Gastrocnemius medialis (tissue), 4 donors: ENCODE data around the gene LMO2. TPM values are rescaled to one million over a fixed set of nuclear protein-coding genes. Genes with fewer than 3 reads are reported as not detected.

Experiments used
- ATAC-seq, 2 donors: fragments of 150-250 bp; one replicate each; pipeline ENCODE4 v1.9.1; 2016
- DNase-seq, 2 donors: peaks; one replicate each; pipeline ENCODE4 v3.0.0-alpha.2; 2019
- H3K27ac ChIP-seq, 4 donors: fragments of 200-600 bp; sonication (generic); 1 replicate in 1 of 4; 2 replicates in 3 of 4; pipeline ENCODE4 v1.5.1; 2016 to 2018; ENCODE audit warnings: mild to moderate bottlenecking in 2 of 4, moderate library complexity in 1 of 4
- H3K27me3 ChIP-seq, 3 donors: fragments of 200-600 bp; sonication (generic) in 2 of 3; 1 replicate in 1 of 3; 2 replicates in 2 of 3; pipeline versions ENCODE4 v1.5.1 to v1.6.0; 2016 to 2019; ENCODE audit warnings: mild to moderate bottlenecking in 1 of 3, moderate library complexity in 1 of 3
- H3K36me3 ChIP-seq, 2 donors: fragments of 200-600 bp; sonication (generic) in 1 of 2; one replicate each; pipeline ENCODE4 v1.5.1; 2017 to 2018
- H3K4me1 ChIP-seq, 2 donors: fragments of 200-600 bp; sonication (generic) in 1 of 2; one replicate each; pipeline ENCODE4 v1.5.1; 2016 to 2017; ENCODE audit warnings: mild to moderate bottlenecking in 2 of 2
- H3K4me3 ChIP-seq, 4 donors: fragments of 200-600 bp; sonication (generic) in 3 of 4; 1 replicate in 1 of 4; 2 replicates in 3 of 4; pipeline ENCODE4 v1.5.1; 2016 to 2019; ENCODE audit warnings: mild to moderate bottlenecking in 2 of 4
- H3K9me3 ChIP-seq, 3 donors: fragments of 200-600 bp; sonication (generic) in 2 of 3; 1 replicate in 1 of 3; 2 replicates in 2 of 3; pipeline ENCODE4 v1.5.1; 2016 to 2019
- CTCF ChIP-seq, 5 experiments: fragments of 450-650 bp in 3 of 5; fragments of 200-600 bp in 2 of 5; sonication (generic) in 2 of 5; IDR thresholded peaks in 4 of 5; conservative IDR thresholded peaks in 1 of 5; 1 replicate in 4 of 5; 2 replicates in 1 of 5; pipeline ENCODE4 v1.5.1; 2016 to 2019; ENCODE audit warnings: antibody characterized with exemption in 5 of 5, mild to moderate bottlenecking in 3 of 5, moderate library complexity in 3 of 5
- POLR2A ChIP-seq, 2 donors: fragments of 450-650 bp; IDR thresholded peaks; one replicate each; pipeline ENCODE4 v1.6.1; 2017; ENCODE audit warnings: antibody characterized with exemption in 2 of 2, mild to moderate bottlenecking in 2 of 2, moderate library complexity in 2 of 2
- in situ Hi-C, 4 donors: fragments of 200-750 bp; cut with MboI; loops; one replicate each; pipeline versions ENCODE4 v1.15.0 to v1.8.0; 2017; ENCODE audit warnings: low sequenced_read_pairs in 4 of 4
- intact Hi-C: fragments of 100-400 bp; cut with DNase I; formaldehyde crosslinking; loops from one replicate; pipeline ENCODE4 v1.15.1; 2023; ENCODE audit warnings: low total_unique reads
- total RNA-seq, 4 donors: library from RNA; depleted of rRNA; stranded (reverse); fragments of >200 nt; gene quantifications; one replicate each; pipeline versions ENCODE4 v1.1.0 to v1.2.3, GENCODE V29; 2016

LMO2 gene
- total RNA-seq, 4 donors from 2014 or later: 5.3 to 41.9 (median 19.2) TPM

DNA sequence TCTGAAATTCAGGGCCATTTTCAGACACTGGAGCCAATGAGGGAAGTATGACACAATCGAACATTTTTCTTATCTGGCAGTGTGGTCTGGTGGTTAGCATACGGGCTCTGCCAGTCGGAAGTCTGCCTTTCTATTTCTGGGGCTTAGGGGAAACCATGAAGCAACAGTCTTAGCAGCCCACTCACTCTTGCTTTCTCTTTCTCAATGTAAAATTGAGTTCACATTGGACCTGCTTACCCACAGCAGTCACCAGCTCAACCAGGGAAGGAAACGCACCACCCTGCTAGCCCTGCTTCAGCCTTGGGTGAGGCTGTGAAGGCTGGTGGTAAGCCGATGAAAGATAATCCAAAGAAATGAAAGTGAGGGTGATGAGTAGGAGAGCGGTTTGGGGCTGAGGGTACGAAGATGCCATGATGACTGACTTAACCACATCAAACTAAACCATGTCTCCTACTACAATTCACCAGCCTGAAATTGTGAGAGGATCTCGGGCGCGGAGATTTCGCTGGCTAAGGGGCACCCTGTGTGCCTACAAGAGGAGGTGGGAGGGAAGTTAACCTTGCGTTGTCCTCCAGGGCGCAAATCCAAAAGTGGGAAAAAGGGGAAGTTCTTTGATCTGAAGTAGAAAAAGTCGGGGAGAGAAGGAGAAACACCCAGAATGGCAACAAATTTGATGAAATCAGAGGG is 2.0 kb upstream of the LMO2 start:
- Histone ChIP-seq H3K27me3 (no peaks in the 10 kb centered on the region), H3K36me3 (no peaks in the 10 kb centered on the region), H3K9me3 (no peaks in the 10 kb centered on the region), H3K4me1 (peaks cover 8 to 23% of the 10 kb centered on the region in 2 donors), H3K27ac (peak overlapping the region in 3 of 4 donors; percentile 42 to 73 (median 69)), H3K4me3 (no peak overlapping the region)
- TF ChIP-seq POLR2A (IDR thresholded peaks at IDR 0.05) (no peak), CTCF (IDR thresholded peaks at IDR 0.05 in 4 of 5, conservative IDR thresholded peaks at IDR 0.05 in 1 of 5) (no peak)
- intact Hi-C loops (no loop called here), in situ Hi-C loops (no loop called here)
- DNase-seq (no peak), ATAC-seq (no peak)

DNA sequence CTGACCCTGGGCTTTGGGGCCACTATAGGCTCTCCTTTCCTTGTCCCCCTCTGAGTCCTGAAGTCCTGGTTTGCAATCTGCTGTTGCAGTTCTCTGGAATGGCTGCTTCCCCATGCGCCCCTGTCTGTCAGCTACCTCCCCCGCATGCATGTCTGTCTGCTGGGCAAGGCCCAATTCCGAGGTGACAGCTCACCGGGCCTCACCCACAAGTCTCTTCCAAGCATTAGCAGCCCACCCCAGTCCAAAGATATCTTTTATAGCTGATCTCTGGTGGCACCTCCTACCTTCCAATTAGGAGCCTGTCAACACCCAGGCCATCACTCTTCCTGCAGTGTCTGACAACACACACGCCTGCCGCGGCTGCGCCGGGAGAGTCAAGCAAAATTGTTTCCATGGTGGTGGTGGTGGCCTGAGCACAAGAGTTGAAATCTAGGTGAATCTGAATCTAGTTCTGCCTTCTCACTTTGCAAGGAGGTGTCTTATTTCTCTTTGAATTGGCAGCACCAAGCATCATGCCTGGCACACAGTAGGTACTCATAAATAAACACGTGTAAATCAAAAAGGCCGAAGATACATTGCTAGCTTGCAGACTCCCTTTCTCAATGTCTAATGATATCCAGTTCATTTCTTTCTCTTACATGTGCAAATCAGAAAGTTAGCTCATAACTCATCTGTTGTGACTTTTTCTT is 1.2 kb upstream of the LMO2 start:
- in situ Hi-C loops (no loop called here), intact Hi-C loops (no loop called here)
- Histone ChIP-seq H3K4me1 (peaks cover 7 to 19% of the 10 kb centered on the region in 2 donors), H3K27me3 (no peaks in the 10 kb centered on the region), H3K36me3 (no peaks in the 10 kb centered on the region), H3K9me3 (no peaks in the 10 kb centered on the region), H3K27ac (peak overlapping the region in 3 of 4 donors; percentile 42 to 73 (median 69)), H3K4me3 (no peak overlapping the region)
- TF ChIP-seq CTCF (IDR thresholded peaks at IDR 0.05 in 4 of 5, conservative IDR thresholded peaks at IDR 0.05 in 1 of 5) (no peak), POLR2A (IDR thresholded peaks at IDR 0.05) (no peak)
- peak in 1 of 2 donors; percentile 56 for DNase-seq
- ATAC-seq: peak; percentile 38 to 57

DNA sequence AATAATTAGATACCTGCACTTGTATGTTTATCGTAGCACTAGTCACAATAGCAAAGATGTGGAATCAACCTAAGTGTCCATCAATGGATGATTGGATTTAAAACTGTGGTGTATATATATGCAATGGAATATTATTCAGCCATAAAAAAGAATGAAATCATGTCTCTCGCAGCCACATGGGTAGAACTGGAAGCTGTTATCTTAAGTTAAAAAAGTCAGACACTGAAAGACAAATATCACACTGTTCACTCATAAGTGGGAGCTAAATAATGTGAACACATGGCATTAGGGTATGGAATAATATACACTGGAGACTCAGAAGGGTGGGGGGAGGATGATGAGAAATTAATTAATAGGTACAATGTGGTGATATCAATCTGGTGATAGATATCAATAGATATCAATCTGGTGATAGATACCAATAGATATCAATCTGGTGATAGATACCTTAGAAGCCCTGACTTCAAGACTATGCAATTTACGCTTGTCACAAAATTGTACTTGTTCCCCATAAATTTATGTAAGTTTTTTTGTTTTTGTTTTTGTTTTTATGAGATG is 2.0 kb downstream of the LMO2 start:
- no peak overlapping the region for H3K4me3 ChIP-seq
- ATAC-seq (no peak), DNase-seq (no peak)
- H3K9me3 ChIP-seq: no peaks in the 10 kb centered on the region
- intact Hi-C loops: no loop called here
- H3K27ac ChIP-seq: no peak overlapping the region
- no peaks in the 10 kb centered on the region for H3K36me3 ChIP-seq
- no peaks in the 10 kb centered on the region for H3K27me3 ChIP-seq
- in situ Hi-C loops: no loop called here
- H3K4me1 ChIP-seq: peaks cover 7 to 16% of the 10 kb centered on the region in 2 donors
- TF ChIP-seq CTCF (IDR thresholded peaks at IDR 0.05 in 4 of 5, conservative IDR thresholded peaks at IDR 0.05 in 1 of 5) (no peak), POLR2A (IDR thresholded peaks at IDR 0.05) (no peak)

- Histone ChIP-seq H3K27ac (no peak overlapping the region), H3K9me3 (no peaks in the 10 kb centered on the region), H3K4me3 (no peak overlapping the region), H3K27me3 (no peaks in the 10 kb centered on the region), H3K4me1 (peaks cover 7 to 16% of the 10 kb centered on the region in 2 donors), H3K36me3 (no peaks in the 10 kb centered on the region)
- intact Hi-C loops (no loop called here), in situ Hi-C loops (no loop called here)
- ATAC-seq: no peak
- DNase-seq: no peak
- TF ChIP-seq POLR2A (IDR thresholded peaks at IDR 0.05): no peak
- no peak for TF ChIP-seq CTCF (IDR thresholded peaks at IDR 0.05 in 4 of 5, conservative IDR thresholded peaks at IDR 0.05 in 1 of 5)
Measured at GRCh38 chr11:33889296-33889695, 2.6 kb downstream of the LMO2 start.
